HG03280 (cell line): ENCODE data around the gene SMURF1.

Experiments used
- ATAC-seq: cut with Tn5 transposase; IDR thresholded peaks from one replicate; pipeline ENCODE4 v1.9.1; 2021; ENCODE audit warnings: mild to moderate bottlenecking, moderate library complexity; ENCODE audit not compliant: unreplicated experiment

SMURF1 gene

DNA sequence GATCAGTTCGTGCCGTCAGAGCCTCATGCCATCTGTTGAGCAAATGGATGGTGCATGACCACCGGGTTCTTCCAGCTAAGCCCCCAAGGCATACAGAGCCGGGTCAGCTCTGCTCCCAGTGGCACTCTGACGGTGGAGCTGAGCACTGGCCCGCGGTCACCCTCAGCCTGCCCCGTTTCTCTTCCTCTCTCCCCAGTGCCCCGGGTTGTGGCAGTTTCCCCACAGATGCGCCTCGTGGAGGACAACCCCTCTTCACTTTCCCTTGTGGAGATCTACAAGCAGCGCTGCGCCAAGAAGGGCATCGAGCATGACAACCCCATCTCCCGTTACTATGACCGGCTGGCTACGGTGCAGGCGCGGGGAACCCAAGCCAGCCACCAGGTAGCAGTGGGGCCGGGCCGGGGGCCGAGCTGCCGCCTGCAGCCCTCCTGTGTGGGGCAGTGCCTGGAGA lies 135.7 kb downstream of the SMURF1 start:
- ATAC-seq, result no peak

DNA sequence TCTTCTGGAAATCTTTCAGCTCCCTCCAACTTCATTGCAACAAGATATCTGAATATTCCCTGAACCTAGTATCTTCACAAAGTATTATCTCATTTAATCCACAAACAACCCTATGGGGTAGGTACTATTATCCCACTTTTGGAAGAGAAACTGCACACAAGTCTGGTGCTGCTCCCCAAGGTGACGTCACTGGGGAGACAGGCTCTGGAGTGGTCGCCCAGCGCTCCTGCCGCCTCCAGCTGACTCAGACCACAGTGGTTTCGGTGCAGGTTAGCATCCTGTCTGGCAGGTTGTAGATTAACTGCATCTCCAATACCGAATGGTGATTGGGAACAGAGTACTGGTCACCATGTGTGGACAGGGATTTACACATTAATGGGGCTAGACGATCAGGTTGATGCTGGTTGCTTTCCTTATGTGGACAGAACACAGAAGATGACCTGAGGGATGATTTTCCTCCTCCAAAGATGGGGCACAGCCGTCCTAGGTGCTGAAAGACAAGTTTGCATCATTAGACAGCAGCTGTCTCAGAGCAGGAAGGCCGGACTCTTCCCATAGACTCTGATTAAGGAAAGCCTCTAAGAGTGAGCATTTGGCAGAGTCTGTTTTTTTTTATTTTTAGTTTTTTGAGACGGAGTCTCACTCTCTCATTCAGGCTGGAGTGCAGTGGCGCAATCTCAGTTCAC lies 137.0 kb downstream of the SMURF1 start:
- ATAC-seq, result no peak

DNA sequence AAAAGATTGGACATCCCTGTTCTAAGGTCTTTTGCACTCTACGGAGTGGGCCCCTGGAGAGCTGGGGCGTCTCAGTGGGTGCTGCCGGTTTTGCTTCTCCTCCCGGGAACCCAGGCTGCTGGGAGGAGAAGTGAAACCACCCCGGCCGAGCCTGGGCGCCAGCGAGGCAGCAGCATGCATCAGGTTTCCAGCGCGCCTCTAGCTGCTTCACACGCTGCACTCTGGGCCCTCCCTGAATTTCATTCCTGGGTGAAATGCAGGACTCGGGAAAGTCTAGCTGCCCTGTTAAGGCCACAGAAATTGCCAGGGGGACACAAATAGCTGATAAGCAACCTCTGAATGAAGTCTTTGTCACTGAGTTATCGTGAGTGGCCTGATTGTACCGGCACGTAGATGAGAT lies 138.1 kb downstream of the SMURF1 start:
- no peak for ATAC-seq

DNA sequence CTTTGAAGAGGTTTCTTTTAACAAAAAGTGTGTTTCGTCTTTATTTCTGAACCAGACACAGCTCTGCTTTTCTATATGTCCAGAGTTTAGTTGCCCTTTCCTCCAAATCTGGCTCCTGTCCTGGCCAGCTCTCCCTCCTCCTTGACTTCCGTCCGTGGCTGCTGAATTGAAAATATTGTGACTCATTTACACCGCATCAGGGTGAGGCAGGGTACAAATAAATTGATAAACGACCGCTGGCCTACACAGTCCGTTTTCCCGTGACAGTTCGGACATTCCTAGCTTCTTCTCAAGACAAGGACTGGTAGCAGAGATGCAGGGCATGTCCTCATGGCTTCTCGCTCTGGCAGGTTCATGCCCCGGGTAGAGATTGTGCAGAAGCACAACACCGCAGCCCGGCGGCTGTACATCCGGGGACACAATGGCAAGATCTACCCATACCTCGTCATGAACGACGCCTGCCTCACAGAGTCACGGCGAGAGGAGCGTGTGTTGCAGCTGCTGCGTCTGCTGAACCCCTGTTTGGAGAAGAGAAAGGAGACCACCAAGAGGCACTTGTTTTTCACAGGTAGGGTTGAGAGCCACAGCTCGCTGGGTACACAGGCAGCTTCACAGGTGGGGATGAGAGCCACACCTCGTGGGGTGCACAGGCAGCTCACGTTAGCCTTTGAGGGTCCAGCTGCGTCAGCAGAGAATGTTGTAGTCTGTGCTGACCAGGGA lies 139.0 kb downstream of the SMURF1 start:
- ATAC-seq, result no peak

DNA sequence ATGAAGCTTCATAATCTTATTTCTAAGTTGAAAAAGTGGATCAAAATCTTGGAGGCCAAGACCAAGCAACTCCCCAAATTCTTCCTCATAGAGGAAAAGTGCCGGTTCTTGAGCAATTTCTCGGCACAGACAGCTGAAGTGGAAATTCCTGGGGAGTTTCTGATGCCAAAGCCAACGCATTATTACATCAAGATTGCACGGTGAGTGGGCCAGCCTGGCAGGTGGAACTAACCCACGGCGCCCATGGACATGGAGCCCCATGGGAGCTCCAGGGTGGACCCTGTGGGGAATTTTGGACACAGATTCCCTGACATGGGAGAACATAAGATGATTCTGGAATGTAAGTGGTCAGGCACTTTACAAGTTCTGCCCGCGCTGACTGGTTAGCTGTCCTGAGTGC lies 139.7 kb downstream of the SMURF1 start:
- ATAC-seq, result no peak

DNA sequence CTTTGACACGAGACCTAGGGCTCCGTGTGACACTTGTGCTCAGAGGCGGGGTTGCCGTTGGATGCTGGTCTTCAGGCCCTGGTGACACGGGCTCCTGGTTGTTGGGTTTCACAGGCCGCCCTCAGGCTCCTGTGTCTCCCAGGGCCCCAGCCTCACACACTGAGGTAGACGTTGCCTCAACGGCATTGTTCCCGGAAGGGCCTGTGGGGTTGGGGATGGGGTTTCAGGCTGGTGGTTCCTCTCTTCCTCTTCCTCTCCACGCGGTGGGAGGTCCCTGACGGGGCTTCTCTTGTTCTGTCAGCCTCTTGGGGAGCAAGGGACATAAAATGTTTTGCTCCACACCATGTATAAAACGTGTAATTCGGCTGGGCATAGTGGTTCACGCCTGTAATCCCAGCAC lies 140.5 kb downstream of the SMURF1 start:
- ATAC-seq, result no peak

DNA sequence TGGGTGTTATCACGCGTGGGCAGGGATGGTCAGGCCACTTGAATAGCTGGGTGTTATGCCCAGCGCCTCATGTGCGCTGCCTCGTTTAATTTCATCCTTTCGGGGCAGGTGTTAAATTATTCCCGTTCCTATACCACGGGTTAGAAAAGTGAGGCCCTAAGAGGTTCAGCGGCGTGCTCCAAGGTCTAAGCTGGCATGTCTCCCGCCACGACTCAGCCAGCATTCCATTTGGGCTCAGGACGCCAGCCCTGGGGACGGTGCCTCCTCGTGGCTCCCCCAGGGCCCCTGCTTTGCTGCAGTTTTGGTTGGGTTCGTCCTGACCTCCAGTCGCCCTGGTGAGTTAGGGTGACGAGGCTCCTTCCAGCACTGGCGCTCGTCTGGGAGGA lies 141.1 kb downstream of the SMURF1 start:
- ATAC-seq, result no peak

DNA sequence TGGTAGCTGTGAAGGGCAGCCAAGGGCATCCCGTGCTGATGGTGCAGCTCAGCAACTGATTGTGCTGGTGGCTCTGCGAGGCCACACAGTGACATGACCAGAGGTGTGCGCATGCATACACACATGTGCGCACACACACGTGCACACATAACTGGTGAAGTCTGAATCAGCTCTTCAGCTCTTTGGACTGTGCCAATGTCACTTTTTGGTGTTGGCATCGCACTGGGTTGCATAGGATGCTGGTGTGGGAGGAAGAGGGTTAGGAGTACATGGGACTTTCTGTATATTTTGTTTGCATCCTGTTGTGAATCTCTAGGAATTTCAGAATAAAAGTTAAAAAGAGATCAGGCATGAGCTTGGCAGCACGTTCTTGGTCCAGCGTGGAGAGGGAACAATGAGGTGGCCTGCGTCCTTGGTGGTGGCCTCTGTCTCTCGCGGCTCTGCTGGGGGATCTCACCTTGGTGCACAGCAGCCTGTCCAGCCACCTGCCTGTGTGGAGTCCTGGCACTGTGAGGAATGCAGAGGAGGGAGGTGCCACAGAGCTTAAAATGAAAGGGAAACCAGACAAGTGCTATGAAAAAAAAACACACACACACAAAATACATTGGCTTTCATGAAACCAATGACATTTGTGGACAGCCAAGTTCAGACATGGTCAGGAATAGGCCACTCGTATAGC lies 141.6 kb downstream of the SMURF1 start:
- ATAC-seq, result no peak

DNA sequence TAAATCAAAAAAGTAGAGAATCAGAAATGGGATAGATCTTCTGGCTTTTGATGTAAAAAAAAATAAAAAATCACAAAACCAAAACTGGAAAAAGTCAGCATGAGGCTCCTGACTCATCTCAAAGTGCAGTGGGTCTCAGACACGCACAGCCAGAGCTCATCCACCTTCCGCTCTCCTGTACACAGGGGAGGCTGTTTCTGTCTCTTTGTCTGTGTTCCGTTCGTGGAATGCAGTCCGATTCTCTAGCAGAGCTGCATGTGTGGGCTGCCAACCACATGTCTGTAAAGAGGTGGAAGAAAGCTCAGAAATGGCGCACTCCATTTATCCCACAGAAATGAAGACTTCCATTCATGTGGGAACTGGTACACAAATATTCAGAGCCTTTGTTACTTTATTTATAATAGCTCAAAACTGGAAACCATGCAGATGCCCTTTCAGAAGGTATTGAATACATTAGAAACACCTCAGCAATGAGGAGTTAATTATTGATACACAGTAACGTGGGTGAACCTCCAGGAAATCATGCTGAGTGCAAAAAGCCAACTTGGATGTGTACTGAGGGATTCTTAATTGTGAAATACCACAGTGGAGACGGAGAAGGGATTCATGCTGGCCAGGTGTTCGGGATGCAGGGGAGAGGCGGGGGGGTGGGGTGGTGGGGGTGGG lies 142.3 kb downstream of the SMURF1 start:
- ATAC-seq, result no peak

DNA sequence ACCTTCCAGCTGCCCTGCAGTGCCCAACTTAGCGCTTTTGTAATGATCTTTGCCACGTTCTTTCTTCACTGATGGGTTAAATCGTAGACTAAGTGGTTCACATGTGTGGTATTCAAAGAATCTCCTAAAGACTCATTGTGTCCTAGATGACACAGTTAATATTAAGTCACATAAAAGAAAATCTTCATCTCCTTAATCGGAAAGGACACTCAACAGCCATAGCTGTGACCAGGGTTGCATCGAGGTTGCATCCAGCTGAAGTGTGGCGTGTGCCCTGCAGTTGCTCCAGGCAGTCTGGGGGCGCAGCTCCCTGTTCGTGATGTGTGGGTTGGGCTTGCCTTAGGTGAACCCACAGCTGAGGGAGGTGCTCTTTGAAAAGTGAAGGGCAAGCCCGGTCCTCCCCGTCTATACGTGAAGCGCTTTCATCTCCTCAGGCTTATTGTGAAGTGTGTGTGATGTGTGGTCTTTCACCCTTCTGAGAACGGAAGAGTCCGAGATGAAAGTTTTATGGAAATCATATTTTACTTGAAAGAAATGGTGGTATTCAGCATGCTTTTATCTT lies 142.9 kb downstream of the SMURF1 start:
- ATAC-seq, result no peak

DNA sequence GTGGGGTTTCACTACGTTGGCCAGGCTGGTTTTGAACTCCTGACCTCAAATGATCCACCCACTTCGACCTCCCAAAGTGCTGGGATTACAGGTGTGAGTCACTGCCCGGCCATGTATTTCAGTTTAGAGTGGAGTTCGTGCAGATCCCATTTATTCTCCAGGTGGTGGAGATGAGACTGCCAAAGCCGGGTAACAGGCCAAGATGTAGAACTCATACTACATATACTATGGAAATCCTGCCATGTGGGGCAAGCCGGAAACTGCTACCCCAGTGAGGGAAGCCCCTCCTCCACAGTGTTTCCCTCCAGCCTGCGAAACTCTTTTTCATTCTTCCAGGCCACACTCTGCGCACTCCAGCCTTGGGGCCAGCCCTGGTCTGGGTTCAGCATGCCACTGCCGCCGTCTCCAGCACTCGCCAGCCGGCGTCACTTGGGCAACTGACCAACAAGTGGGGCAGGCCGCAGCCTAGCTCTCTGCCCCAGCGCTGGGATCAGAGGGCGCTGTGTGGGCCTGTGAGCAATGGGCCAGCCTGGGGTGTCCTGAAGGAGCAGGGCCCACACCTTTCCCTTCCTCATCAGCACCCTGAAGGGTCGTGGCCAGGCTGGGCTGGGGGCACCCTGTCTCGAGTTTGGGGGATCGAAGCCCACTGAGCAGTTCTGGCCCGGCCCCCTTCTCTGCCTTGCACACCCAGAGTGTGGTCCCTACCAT lies 143.6 kb downstream of the SMURF1 start:
- ATAC-seq, result no peak

DNA sequence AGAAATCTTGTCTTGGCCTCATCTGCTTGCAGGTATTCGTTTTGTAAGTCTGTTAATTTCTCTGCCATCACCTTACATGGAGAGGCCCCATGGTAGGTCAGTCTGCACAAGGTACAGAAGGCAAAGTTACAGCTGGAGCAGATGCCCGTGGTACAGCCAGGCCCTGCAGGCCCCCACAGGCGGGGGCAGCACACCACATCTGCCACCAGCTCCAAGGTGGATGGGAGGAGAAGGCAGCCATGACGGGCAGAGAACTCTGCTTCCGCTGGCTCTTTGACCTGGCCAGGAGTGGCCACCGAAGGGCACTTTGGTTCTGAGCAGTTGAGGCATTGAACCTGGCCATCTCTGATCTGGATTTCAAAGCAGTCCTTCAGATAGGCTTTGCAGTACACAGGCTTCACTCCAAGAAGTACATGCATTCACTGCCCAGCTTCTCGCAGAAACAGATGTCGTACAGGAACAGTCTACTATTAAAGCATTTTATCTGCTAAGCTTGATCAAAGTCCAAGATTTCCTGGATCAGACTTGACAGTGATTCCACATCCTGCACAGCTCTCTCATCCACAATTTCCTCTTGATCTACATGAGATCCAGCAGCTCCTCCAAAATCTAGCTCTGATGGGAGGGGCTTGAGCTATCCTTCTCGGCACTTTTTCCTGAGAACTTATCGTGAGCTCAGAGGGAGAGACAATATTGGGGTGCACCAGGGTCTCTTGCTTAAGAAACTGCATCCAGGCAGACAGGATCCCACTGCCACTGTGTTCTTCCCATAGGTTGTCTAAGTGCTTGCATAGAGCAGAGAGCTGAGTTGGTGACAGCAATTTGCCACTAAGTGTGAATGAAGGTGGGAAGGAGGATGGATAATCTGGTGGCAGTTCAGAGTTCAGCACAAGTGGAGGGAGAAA lies 144.8 kb downstream of the SMURF1 start:
- ATAC-seq, result no peak

DNA sequence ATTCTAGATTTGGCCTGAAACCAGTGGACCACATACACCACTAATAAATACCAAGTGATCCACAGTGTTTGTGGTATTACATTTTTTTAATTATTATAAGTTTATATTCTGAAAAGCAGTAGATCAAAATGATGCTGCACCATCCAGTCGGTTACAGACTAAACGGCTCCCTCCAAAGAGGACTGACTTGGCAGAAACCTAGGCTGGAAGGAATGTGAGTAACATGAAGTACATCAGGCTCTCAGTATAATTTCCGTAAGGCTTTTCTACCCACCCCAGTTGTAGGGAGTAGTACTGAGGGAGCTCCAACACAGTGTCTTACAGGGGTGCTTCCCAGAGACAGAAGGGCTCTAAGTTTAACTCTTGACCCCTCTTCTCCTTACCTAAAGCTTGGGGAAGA lies 146.1 kb downstream of the SMURF1 start:
- ATAC-seq, result no peak

DNA sequence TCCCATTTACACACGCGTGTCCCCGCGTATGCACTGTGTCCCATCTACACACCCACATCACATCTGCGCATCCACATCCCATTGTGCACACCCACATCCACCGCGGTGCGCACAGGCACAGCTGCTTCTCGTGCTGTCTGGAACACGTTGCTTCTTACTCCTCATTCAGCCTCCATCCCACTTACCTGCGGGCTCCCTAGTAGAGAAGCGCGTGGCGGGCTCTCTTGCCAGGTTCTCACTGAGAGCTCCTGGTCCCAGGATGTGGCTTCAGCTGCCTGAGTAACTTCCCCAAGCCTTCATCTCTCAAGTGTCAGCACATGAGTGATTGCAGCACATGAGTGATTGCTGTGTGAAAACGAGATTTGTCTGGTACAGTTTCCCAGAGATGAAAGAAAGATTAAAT lies 147.8 kb downstream of the SMURF1 start:
- ATAC-seq, result no peak

DNA sequence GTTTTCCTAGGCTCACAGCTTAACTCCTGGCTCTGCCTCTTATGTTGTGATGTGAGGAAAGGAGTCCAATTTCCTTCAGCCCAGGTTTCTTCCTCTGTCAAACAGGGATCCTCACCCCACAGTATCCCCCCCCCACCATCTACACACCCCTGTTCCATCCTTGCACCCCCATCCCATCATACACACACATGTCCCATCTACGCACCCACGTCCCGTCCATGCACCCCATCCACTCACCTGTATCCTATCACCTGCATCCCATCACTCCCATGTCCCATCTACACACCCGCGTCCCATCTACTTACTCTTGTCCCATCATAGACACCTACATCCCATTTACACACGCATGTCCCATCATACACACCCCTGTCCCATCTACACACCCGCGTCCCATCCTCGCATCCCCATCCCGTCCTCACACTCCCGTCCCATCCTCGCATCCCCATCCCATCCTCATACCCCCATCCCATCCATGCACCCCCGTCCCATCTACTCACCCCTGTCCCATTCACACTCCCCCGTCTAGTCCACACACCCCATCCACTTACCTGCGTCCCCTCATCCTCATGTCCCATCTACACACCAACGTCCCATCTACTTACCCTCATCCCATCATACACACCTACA lies 148.3 kb downstream of the SMURF1 start:
- no peak for ATAC-seq

DNA sequence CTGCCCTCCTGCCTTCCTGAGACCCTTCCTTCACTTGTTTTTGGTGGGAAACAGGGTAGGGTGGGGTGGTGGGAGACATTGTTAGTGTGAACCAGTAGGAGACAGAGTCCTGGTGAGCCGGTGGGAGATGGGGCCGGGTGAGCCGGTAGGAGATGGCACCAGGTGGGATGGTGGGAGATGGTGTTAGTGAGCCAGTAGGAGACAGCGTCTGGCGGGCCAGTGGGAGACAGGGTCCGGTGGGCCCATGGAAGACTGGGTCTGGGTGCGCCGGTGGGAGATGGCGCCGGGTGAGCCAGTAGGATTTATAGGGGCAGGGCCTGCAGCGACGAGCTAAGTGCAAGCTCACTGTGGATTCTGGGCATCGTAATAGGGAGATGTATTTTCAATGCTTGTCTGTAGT lies 148.8 kb downstream of the SMURF1 start:
- ATAC-seq, result no peak

DNA sequence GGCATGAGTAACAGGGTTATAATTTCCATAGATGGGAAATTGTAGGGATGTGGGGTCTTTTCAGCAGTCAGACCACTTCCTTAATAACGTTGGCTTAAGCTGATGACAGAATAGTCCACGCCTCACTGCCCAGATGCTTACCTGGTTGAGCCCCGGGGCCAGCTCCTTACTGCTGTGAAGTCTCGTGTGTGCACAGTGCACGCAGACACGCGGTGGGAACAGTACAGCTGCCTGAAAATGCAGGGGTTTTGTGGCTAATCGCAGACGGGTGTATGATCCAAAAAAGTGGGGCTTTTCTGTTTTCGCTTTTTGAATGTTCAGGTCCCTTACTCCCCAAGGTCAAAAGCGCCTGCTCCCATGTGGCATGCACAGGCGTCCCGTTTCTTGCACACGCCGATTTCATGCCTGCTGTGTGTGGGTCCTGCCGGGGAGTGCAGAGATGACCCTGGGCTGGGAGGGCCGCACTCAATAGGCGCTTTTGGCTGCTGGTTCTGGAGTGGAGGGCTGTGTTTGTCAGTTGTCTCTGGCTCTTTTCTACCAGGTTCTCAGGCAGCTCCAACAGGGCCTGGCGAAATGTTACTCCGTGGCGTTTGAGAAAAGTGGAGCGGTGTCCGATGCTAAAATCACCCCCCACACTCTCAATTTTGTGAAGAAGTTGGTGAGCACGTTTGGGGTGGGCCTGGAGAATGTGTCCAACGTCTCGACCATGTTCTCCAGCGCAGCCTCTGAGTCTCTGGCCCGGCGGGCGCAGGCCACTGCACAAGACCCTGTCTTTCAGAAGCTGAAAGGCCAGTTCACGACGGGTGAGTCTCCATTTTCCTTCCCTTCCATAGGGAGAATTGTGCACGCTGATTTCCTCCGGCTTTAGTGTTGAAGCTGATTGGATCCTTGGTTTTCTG lies 149.6 kb downstream of the SMURF1 start:
- no peak for ATAC-seq
